ENCODE data around the gene TEX13A. TPM values are rescaled to one million over a fixed set of nuclear protein-coding genes. Genes with fewer than 3 reads are reported as not detected.

TEX13A gene
- total and polyA plus RNA-seq, 7 donors = not detected

GRCh38 chrX:105219454-105220401 lies 766 bp downstream of the TEX13A start:
- 90 to 93% methylated on average over 26 of the region's 26 CpGs for WGBS, 2 donors
- intact Hi-C loops (cut with DNase I) = no loop called here
- H3K27me3 ChIP-seq = no peaks in the 10 kb centered on the region
- H3K4me3 ChIP-seq = no peak overlapping the region
- TF ChIP-seq POLR2A (IDR thresholded peaks at IDR 0.05) = no peak
- TF ChIP-seq CTCF (IDR thresholded peaks at IDR 0.05) = no peak
- no peak for TF ChIP-seq EP300 (IDR thresholded peaks at IDR 0.05)
- no peak for TF ChIP-seq POLR2AphosphoS5 (IDR thresholded peaks at IDR 0.05)
- no peaks in the 10 kb centered on the region for H3K4me1 ChIP-seq
- H3K9me3 ChIP-seq = no peaks in the 10 kb centered on the region
- no peak for DNase-seq
- H3K27ac ChIP-seq = no peak overlapping the region
- H3K36me3 ChIP-seq = no peaks in the 10 kb centered on the region

DNA sequence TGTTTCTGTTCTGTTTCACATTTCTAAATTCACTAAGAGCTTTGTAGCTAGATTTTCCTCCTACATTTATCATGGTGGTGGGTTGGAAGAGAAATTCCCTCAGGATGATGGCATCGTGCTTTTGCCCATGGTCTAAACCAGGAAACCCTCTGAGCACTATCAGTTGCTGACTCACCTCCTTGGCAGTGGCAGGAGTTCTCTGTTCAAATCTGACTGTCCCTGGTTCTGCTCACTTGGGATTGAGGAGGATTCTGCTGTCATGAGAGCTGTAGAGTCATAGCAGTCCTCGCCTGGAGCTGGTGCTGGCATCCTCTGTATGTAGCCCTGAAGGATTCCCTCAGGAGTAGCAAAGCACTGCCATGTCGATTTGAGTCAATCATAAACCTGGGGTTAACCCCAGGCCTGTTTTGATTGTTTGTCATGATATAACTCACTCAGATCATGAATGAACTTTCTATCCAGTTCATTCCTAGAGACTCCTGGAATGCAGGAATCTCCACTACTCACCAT lies 9.4 kb downstream of the TEX13A start:
- H3K27me3 ChIP-seq = no peaks in the 10 kb centered on the region

DNA sequence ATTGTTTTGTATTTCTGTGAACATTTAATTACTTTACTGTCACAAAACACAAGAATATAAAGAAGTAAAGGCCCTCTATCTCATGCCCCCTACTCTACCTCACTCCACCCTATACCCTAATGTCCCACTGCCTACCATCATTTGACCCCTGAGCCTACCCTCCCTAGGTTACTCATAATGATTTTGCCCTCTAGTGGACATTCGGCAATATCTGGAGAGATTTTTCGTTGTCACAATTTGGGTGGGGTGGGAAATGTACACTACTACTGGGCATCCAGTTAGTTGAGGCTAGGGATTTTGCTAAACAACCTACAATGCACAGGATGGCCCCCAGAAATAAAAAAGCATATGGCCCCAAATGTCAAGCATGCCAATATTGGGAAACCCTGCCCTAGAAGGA lies 10.2 kb downstream of the TEX13A start:
- intact Hi-C loops (cut with DNase I) = no loop called here
- no peak for DNase-seq
- Histone ChIP-seq H3K36me3 (no peaks in the 10 kb centered on the region), H3K4me3 (no peak overlapping the region), H3K27ac (no peak overlapping the region), H3K27me3 (no peaks in the 10 kb centered on the region), H3K4me1 (no peaks in the 10 kb centered on the region), H3K9me3 (no peaks in the 10 kb centered on the region)
- TF ChIP-seq POLR2AphosphoS5 (IDR thresholded peaks at IDR 0.05) (no peak), CTCF (IDR thresholded peaks at IDR 0.05) (no peak), POLR2A (IDR thresholded peaks at IDR 0.05) (no peak), EP300 (IDR thresholded peaks at IDR 0.05) (no peak)
- WGBS, 2 donors = 58 to 80% methylated on average over 2 of the region's 2 CpGs

More for the DNA sequence above, 9.4 kb downstream of the TEX13A start:
- WGBS, 2 donors = 60 to 76% methylated on average over 3 of the region's 3 CpGs
- H3K9me3 ChIP-seq = no peaks in the 10 kb centered on the region
- H3K27ac ChIP-seq = no peak overlapping the region
- no peak overlapping the region for H3K4me3 ChIP-seq
- H3K36me3 ChIP-seq = no peaks in the 10 kb centered on the region
- no peak for DNase-seq
- H3K4me1 ChIP-seq = no peaks in the 10 kb centered on the region
- intact Hi-C loops (cut with DNase I) = no loop called here
- no peak for TF ChIP-seq POLR2A (IDR thresholded peaks at IDR 0.05)
- TF ChIP-seq POLR2AphosphoS5 (IDR thresholded peaks at IDR 0.05) = no peak
- no peak for TF ChIP-seq EP300 (IDR thresholded peaks at IDR 0.05)
- no peak for TF ChIP-seq CTCF (IDR thresholded peaks at IDR 0.05)

- intact Hi-C loops (cut with DNase I) = no loop called here
- Histone ChIP-seq H3K4me1 (no peaks in the 10 kb centered on the region), H3K36me3 (no peaks in the 10 kb centered on the region), H3K9me3 (no peaks in the 10 kb centered on the region), H3K27me3 (no peaks in the 10 kb centered on the region), H3K27ac (no peak overlapping the region), H3K4me3 (no peak overlapping the region)
- DNase-seq = no peak
- no peak for TF ChIP-seq POLR2AphosphoS5 (IDR thresholded peaks at IDR 0.05)
- TF ChIP-seq POLR2A (IDR thresholded peaks at IDR 0.05) = no peak
- no peak for TF ChIP-seq EP300 (IDR thresholded peaks at IDR 0.05)
- no peak for TF ChIP-seq CTCF (IDR thresholded peaks at IDR 0.05)
Measured at GRCh38 chrX:105209406-105209805, 11.1 kb downstream of the TEX13A start.
